Measurements from ENCODE around the gene SNX18.
"Not testable (repeated sequence)": the region's sequence is repeated elsewhere in the genome, so short reads cannot be mapped to it uniquely, and the experiment has no call there.

SNX18 gene

GRCh38 chr5:54534191-54535004 is 16.8 kb downstream of the SNX18 start:
- peaks cover 20% of the 10 kb centered on the region for H3K36me3 Mint-ChIP-seq (ENCODE audit: low read depth)
- H3K27ac Mint-ChIP-seq, result peak overlapping the region; percentile 64
- H3K9me3 Mint-ChIP-seq, result peaks cover 3% of the 10 kb centered on the region
- no peak for TF ChIP-seq CTCF (IDR thresholded peaks at IDR 0.05)
- no peaks in the 10 kb centered on the region for H3K27me3 Mint-ChIP-seq (ENCODE audit: low read depth, poor library complexity)
- no peak overlapping the region for H3K4me3 Mint-ChIP-seq
- peaks cover 21% of the 10 kb centered on the region for H3K4me1 Mint-ChIP-seq
- DNase-seq, result no peak

- peaks cover 21% of the 10 kb centered on the region for H3K4me1 Mint-ChIP-seq
- H3K4me3 Mint-ChIP-seq, result no peak overlapping the region
- peaks cover 27% of the 10 kb centered on the region for H3K36me3 Mint-ChIP-seq (ENCODE audit: low read depth)
- no peak for DNase-seq
- H3K27ac Mint-ChIP-seq, result no peak overlapping the region
- peaks cover 3% of the 10 kb centered on the region for H3K9me3 Mint-ChIP-seq
- H3K27me3 Mint-ChIP-seq (ENCODE audit: low read depth, poor library complexity), result no peaks in the 10 kb centered on the region
- no peak for TF ChIP-seq CTCF (IDR thresholded peaks at IDR 0.05)
These were observed 17.7 kb downstream of the SNX18 start for GRCh38 chr5:54535149-54535844.

- not testable (repeated sequence) for H3K27me3 Mint-ChIP-seq (ENCODE audit: low read depth, poor library complexity); H3K4me3 Mint-ChIP-seq; H3K9me3 Mint-ChIP-seq
These were observed 18.8 kb downstream of the SNX18 start for GRCh38 chr5:54536375-54536774.

GRCh38 chr5:54536861-54537260 is 19.3 kb downstream of the SNX18 start:
- H3K36me3 Mint-ChIP-seq (ENCODE audit: low read depth), result peaks cover 27% of the 10 kb centered on the region
- not testable (repeated sequence) for H3K27me3 Mint-ChIP-seq (ENCODE audit: low read depth, poor library complexity); H3K4me3 Mint-ChIP-seq; H3K9me3 Mint-ChIP-seq; DNase-seq
- peak overlapping the region; percentile 68 for H3K27ac Mint-ChIP-seq
- H3K4me1 Mint-ChIP-seq, result peaks cover 12% of the 10 kb centered on the region

More at GRCh38 chr5:54536375-54536774, 18.8 kb downstream of the SNX18 start:
- Mint-ChIP-seq H3K36me3 (ENCODE audit: low read depth) (peaks cover 27% of the 10 kb centered on the region), H3K4me1 (peaks cover 16% of the 10 kb centered on the region)
- not testable (repeated sequence) for H3K27ac Mint-ChIP-seq, DNase-seq

- no peak for DNase-seq
- H3K4me3 Mint-ChIP-seq, result no peak overlapping the region
- H3K4me1 Mint-ChIP-seq, result peaks cover 12% of the 10 kb centered on the region
- peaks cover 27% of the 10 kb centered on the region for H3K36me3 Mint-ChIP-seq (ENCODE audit: low read depth)
- TF ChIP-seq CTCF (IDR thresholded peaks at IDR 0.05), result no peak
- no peaks in the 10 kb centered on the region for H3K27me3 Mint-ChIP-seq (ENCODE audit: low read depth, poor library complexity)
- H3K9me3 Mint-ChIP-seq, result peaks cover 3% of the 10 kb centered on the region
- H3K27ac Mint-ChIP-seq, result no peak overlapping the region
These were observed 20.2 kb downstream of the SNX18 start for GRCh38 chr5:54537725-54538124.

GRCh38 chr5:54538156-54538555 is 20.6 kb downstream of the SNX18 start:
- DNase-seq, result no peak
- Mint-ChIP-seq H3K9me3 (peaks cover 3% of the 10 kb centered on the region), H3K27me3 (ENCODE audit: low read depth, poor library complexity) (no peaks in the 10 kb centered on the region), H3K4me1 (peaks cover 12% of the 10 kb centered on the region), H3K4me3 (no peak overlapping the region), H3K27ac (no peak overlapping the region), H3K36me3 (ENCODE audit: low read depth) (peaks cover 31% of the 10 kb centered on the region)
- no peak for TF ChIP-seq CTCF (IDR thresholded peaks at IDR 0.05)

Data from nephron progenitor cell (in vitro differentiated cells).